IPS DF 6.9 (cell line): ENCODE data around the gene GNAO1.

Source experiments
- DNase-seq: peaks from one replicate; pipeline ENCODE4 v3.0.0-alpha.2; 2013; ENCODE audit warnings: low read depth, low spot score
- H3K27ac ChIP-seq: one replicate; pipeline ENCODE4 v1.5.1; 2013; ENCODE audit warnings: low read length, control low read depth
- H3K27me3 ChIP-seq: 2 replicates; pipeline ENCODE4 v1.6.1; 2013; ENCODE audit warnings: mild to moderate bottlenecking, low read length; ENCODE audit not compliant: control insufficient read depth, insufficient read depth
- H3K36me3 ChIP-seq: 2 replicates; pipeline ENCODE4 v1.6.1; 2013; ENCODE audit warnings: low read length; ENCODE audit not compliant: control insufficient read depth, insufficient read depth
- H3K4me1 ChIP-seq: 2 replicates; pipeline ENCODE4 v1.6.1; 2013; ENCODE audit warnings: low read length; ENCODE audit not compliant: control insufficient read depth, insufficient read depth
- H3K4me3 ChIP-seq: 2 replicates; pipeline ENCODE4 v1.5.1; 2013; ENCODE audit warnings: mild to moderate bottlenecking, low read length
- H3K9me3 ChIP-seq: 2 replicates; pipeline ENCODE4 v1.6.1; 2013; ENCODE audit warnings: low read length, inconsistent platforms; ENCODE audit not compliant: control insufficient read depth, insufficient read depth
- WGBS: extraction: QIAGEN DNeasy Blood & Tissue Kit; methylation state at CpG from one replicate; pipeline ENCODE4 v1.1.7; 2013; ENCODE audit warnings: mixed read lengths, missing lambda C conversion rate; ENCODE audit not compliant: insufficient read length, insufficient coverage; 5-methylcytosine and 5-hydroxymethylcytosine counted together

The GNAO1 gene

DNA sequence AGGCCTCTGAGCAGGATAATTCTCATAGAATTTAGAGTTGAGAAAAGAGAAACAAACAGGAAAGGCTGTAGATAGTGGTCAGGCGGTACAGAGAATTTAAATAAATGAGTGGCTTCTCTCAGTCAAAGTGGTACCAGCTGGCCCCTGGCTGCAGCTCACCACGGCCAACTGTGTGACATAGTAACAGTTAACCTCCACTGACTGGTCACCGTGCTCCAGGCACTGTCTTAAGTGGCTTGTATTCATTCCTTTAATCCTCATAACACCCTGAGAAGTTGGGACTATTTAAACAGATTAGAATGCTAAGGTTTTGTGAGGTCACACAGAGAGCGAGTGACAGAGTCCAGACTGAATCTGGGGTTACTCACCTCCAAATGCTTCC lies 108.9 kb downstream of the GNAO1 start:
- no CpG with 5 or more reads among the region's 4 CpGs for WGBS
- Histone ChIP-seq H3K4me1 (peaks cover 2% of the 10 kb centered on the region; the same call in 1 of the 2 replicates), H3K27me3 (peaks cover 2% of the 10 kb centered on the region; the same call in 1 of the 2 replicates), H3K36me3 (no peaks in the 10 kb centered on the region), H3K27ac (no peak overlapping the region), H3K4me3 (no peak overlapping the region), H3K9me3 (no peaks in the 10 kb centered on the region)
- DNase-seq, result no peak

DNA sequence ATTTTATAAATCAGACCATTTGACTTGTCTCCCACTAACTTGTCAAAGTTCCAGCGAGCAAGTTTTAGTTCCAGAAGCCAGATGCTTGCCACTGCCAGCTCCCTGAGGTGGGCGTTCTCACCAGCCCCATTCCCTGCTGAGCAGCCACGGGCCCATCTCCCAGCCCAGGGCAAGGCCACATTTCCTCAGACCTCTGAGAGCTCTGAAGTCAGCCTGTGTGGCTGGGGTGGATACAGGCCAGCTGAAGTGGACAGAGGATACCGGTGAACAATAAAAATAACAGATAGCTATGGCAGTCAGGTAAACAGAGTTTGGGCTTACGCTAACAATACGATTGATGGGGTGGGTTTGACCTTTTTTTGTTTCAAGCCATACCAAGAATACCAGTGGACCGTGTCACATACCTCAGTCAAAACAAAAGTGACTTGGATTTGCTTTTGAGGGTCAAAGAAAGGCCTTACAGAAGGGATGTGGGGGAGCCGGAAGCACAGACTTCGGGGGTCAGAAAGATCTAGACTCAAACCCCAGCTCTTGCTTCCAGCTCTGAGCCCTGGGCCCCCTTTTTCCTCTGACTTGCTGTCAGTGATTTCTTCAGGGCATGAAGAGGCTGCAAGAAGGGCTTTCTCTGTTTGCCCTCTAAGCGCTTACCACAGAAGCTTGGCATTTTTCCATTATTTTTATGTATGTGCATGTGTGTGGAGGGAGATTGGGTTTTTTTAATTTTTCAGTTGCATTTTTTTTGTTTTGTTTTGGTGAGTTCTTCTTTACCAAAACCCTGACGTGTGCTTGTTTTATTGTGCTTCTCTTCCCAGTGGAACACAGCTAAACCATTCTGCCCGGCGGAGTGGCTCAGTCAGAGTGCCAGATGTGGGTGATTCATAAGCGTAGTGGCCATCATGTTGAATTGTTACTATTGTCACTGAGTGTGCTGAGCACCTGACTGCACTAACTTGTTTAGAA lies 109.9 kb downstream of the GNAO1 start:
- no peak overlapping the region for H3K27ac ChIP-seq
- peaks cover 2% of the 10 kb centered on the region; the same call in 1 of the 2 replicates for H3K27me3 ChIP-seq
- no CpG with 5 or more reads among the region's 14 CpGs for WGBS
- no peak overlapping the region for H3K4me3 ChIP-seq
- H3K36me3 ChIP-seq, result no peaks in the 10 kb centered on the region
- 0 out of 2 replicates have a peak, but pooled peaks cover 2% of the 10 kb centered on the region for H3K4me1 ChIP-seq
- no peak for DNase-seq
- H3K9me3 ChIP-seq, result no peaks in the 10 kb centered on the region

DNA sequence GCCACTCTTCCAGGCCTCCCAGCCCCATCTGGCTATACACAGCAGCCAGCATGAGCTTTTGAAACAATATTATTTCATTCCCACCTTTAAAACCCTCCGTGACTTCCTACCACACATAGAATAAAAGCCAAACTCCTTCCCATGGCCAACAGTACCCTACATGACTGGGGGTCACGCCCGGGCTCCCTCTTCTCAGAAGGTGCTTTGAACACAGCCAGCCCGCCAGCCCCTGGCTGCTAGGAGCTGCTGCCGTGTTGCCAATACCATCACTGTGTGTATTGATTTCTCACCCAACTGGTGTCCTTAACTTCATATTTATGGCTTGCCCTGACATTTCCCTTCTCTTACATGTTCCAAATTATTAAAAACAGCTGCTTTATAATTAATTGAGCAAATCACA lies 111.2 kb downstream of the GNAO1 start:
- no peak overlapping the region for H3K4me3 ChIP-seq
- no peak overlapping the region for H3K27ac ChIP-seq
- no peaks in the 10 kb centered on the region for H3K4me1 ChIP-seq
- H3K36me3 ChIP-seq, result no peaks in the 10 kb centered on the region
- WGBS, result no CpG with 5 or more reads among the region's 5 CpGs
- DNase-seq, result no peak
- H3K27me3 ChIP-seq, result no peaks in the 10 kb centered on the region
- no peaks in the 10 kb centered on the region for H3K9me3 ChIP-seq

DNA sequence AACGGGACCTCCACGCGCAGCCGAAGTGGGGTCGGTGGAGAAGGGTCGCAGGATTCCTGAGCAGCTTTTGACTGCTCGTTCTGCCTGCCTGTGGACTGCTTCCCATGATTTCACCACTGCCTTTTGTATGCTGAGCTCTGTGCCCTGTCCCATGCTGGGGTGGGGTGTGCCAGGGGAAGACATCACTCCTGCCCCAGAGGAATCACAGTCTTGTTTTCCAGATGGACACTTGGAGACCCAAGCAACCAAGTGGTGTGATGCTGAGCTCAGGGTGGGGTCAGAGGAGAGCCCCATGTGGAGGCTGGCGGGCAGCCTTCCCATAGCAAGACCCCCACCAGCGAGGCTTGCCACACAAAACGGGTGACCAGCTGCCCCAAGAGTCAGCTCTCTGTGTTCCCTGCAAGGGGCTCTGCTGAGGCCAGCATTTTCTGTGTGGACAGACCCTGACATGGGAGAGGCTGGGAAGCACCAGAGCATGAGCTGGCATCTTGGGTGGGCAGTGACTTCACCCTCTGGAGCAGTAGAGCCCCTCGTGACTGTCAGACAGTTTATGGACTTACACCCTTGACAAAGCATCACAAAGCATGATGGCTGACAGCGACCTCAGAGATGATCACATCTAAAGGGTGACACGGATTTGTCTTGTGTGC lies 111.9 kb downstream of the GNAO1 start:
- no peak overlapping the region for H3K4me3 ChIP-seq
- no peaks in the 10 kb centered on the region for H3K9me3 ChIP-seq
- WGBS, result no CpG with 5 or more reads among the region's 13 CpGs
- no peaks in the 10 kb centered on the region for H3K36me3 ChIP-seq
- H3K27ac ChIP-seq, result no peak overlapping the region
- DNase-seq, result no peak
- no peaks in the 10 kb centered on the region for H3K27me3 ChIP-seq
- no peaks in the 10 kb centered on the region for H3K4me1 ChIP-seq

DNA sequence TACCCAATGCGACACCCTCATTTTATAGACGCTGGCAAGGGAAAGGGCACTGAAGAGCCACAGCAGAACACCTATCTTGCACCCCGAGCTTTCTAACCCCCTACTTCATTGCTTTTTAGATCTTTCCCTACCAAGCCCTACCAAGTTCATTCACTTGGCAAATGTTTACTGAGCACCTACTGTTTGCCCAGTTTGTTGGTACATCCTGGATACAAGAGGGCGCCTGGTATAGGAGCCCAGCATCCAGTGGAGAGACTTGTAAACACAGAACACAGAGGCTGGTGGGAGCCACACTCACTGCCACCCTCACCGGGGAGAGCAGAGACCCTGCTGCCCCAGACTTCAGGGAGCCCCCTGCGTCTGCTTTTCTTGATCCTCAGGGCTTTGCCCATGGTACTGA lies 112.6 kb downstream of the GNAO1 start:
- no peak overlapping the region for H3K27ac ChIP-seq
- H3K36me3 ChIP-seq, result no peaks in the 10 kb centered on the region
- WGBS, result no CpG with 5 or more reads among the region's 6 CpGs
- H3K27me3 ChIP-seq, result no peaks in the 10 kb centered on the region
- no peaks in the 10 kb centered on the region for H3K4me1 ChIP-seq
- no peak overlapping the region for H3K4me3 ChIP-seq
- no peak for DNase-seq
- H3K9me3 ChIP-seq, result no peaks in the 10 kb centered on the region

DNA sequence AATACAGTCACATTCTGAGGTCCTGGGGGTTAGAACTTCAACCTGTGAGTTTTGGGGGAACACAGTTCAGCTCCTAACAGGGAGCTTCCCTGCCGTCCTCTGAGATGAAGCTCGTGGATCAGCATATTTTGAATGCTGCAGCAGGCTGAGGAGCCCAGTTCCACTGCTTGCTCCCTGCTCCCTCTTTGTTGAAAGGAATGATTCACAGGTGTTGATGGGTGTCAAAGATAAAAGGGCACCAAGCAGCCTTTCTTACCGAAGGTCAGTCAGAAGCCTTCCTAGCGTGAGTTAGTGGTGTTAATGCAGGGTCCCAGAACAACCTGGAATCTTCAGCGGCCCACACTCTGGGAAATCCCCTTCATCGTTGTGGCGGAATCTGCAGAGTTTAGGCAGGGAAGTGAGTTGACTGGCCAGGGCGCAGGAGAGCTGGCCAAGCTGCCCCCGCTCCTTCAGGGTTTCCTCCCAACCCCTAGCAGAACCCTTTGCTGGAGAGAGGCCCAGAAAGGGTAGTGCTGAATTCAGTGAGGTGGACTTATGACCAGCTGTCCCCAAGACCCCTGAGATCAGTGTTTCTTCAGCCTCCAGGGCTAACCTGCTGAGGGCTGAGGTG lies 114.8 kb downstream of the GNAO1 start:
- no peak overlapping the region for H3K4me3 ChIP-seq
- no peaks in the 10 kb centered on the region for H3K27me3 ChIP-seq
- no peaks in the 10 kb centered on the region for H3K36me3 ChIP-seq
- no peak overlapping the region for H3K27ac ChIP-seq
- H3K9me3 ChIP-seq, result no peaks in the 10 kb centered on the region
- WGBS, result no CpG with 5 or more reads among the region's 9 CpGs
- DNase-seq, result no peak
- H3K4me1 ChIP-seq, result no peaks in the 10 kb centered on the region

DNA sequence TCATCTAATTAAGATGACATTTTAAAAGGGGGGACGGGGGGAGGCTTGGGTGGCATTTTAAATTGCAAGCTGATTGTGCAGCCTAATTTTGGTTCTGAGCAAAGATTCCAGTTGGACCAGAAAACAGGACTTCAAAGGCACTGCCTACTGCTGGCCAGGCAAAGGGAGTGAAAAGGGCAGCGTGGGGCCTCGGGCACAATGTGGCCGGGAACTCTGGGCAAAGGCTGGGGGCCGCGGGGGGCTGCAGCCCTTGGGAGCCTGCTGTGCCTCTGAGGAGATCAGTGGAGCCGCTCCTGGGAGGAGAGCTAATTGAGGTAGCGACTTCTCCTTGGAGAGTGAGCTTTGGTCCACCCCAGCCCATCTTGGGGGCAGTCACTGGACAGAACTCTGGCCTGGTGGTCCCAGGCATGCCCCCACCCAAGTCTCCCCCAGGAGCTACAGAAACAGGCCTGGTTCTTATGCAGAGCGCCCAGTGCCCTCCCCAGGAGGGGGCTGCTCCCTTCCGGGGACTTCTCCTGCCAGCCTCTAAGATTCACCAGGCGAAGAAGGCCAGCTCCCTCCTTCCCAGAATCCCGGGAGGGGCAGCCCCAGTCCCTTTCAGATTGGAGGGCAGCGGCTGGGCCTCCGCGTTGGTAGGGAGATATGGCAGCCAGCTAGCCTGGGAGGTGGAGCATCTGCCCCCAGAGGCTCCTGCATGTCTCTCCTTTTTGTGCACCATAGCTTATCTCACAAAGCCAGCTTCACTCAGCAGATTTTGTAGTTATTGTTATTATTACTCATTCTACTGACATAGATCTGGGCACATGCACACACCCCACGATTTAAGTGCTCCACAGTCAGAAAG lies 115.6 kb downstream of the GNAO1 start:
- Histone ChIP-seq H3K27ac (no peak overlapping the region), H3K9me3 (no peaks in the 10 kb centered on the region), H3K36me3 (no peaks in the 10 kb centered on the region), H3K4me3 (no peak overlapping the region), H3K4me1 (no peaks in the 10 kb centered on the region), H3K27me3 (no peaks in the 10 kb centered on the region)
- no CpG with 5 or more reads among the region's 16 CpGs for WGBS
- DNase-seq, result no peak

DNA sequence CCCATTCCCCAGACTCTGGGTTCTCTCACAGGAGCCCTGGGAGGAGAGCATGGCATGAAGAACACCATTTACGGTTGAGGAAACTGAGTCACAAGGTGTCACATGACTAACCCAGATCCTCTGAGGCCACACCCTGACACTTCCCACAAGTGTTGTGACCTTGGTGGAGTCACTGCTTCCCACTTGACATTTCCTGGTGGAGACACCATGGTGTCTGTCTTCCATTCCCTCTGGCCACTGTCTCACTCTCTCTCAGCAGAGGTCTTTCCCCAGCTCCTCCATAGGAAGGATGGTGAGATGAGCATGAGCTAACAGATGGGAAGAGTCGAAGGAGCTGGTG lies 116.2 kb downstream of the GNAO1 start:
- WGBS, result no CpG with 5 or more reads among the region's 2 CpGs
- Histone ChIP-seq H3K4me1 (no peaks in the 10 kb centered on the region), H3K4me3 (no peak overlapping the region), H3K9me3 (no peaks in the 10 kb centered on the region), H3K27ac (no peak overlapping the region), H3K27me3 (no peaks in the 10 kb centered on the region), H3K36me3 (no peaks in the 10 kb centered on the region)
- DNase-seq, result no peak

DNA sequence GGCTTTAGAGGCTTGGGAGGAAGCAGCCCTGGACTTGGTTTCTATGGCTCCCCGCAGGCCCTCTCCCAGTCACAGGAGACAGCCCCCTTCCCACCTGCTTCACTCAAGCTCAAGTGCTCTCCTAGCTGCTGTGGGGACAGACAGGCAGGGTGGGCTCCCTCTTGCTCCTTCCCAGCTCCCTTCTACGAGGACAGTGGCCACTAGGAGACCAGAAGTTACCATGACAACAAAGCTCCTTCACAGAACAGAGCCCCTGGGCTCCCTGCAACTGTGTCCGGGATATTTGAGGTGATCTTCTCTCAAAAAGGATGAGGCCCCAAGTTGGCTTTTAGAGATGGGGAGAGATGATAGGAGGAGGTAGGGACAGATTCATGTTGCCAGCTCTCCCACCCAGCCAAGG lies 117.7 kb downstream of the GNAO1 start:
- Histone ChIP-seq H3K4me1 (no peaks in the 10 kb centered on the region), H3K36me3 (no peaks in the 10 kb centered on the region), H3K4me3 (no peak overlapping the region), H3K9me3 (no peaks in the 10 kb centered on the region), H3K27me3 (no peaks in the 10 kb centered on the region), H3K27ac (no peak overlapping the region)
- no peak for DNase-seq
- no CpG with 5 or more reads among the region's 3 CpGs for WGBS

DNA sequence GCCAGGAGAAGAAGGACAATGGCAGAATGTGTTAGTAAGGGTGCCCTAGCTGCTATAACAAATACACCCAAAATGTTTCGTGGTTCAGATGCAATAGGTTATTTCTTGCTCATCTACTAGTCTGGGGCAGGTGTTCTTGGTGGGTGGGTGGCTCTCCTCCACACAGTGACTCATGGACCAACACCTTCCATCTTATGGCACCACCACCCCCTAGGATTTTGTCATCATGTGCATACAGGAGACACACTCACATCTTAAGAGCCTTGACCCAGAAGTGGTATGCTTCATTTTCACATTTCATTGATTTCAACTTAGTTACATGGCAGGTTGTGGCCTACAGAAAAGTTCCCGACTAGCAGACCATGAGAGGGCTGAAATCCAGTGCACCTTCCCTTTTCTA lies 119.4 kb downstream of the GNAO1 start:
- no peak overlapping the region for H3K4me3 ChIP-seq
- no peaks in the 10 kb centered on the region for H3K9me3 ChIP-seq
- no CpG with 5 or more reads among the region's 2 CpGs for WGBS
- no peak overlapping the region for H3K27ac ChIP-seq
- H3K4me1 ChIP-seq, result no peaks in the 10 kb centered on the region
- no peaks in the 10 kb centered on the region for H3K27me3 ChIP-seq
- no peak for DNase-seq
- no peaks in the 10 kb centered on the region for H3K36me3 ChIP-seq
